B cell (primary cell): Measurements from ENCODE around the gene YY1.

ENCODE experiments used
- CTCF ChIP-seq: fragments of 200-600 bp; IDR thresholded peaks from one replicate; pipeline ENCODE4 v1.8.0; 2022; ENCODE audit warnings: antibody characterized with exemption, mild to moderate bottlenecking
- EZH2 ChIP-seq: IDR thresholded peaks from 2 replicates; pipeline ENCODE4 v1.6.1; 2012; ENCODE audit warnings: borderline replicate concordance, low read depth, mild to moderate bottlenecking, moderate library complexity, low read length; ENCODE audit not compliant: insufficient read depth, poor library complexity, severe bottlenecking

GRCh38 chr14:100302616-100303015, 63.7 kb downstream of the YY1 start:
- TF ChIP-seq CTCF (no peak), EZH2 (no peak)
